H9 (cell line): ENCODE measurements around the gene EPS15. TPM values are rescaled to one million over a fixed set of nuclear protein-coding genes. Genes with fewer than 3 reads are reported as not detected.

Experiments
- DNase-seq: peaks from one replicate; pipeline ENCODE4 v3.0.0-alpha.2; 2017
- H2AFZ ChIP-seq: one replicate; pipeline ENCODE4 v1.6.1; 2013; ENCODE audit warnings: mild to moderate bottlenecking, low read length, control low read depth, moderate library complexity
- H2AK5ac ChIP-seq: 2 replicates; pipeline ENCODE4 v1.6.1; 2013; ENCODE audit warnings: low read length, control low read depth, mixed read lengths; ENCODE audit not compliant: insufficient read length
- H2BK120ac ChIP-seq: one replicate; pipeline ENCODE4 v1.6.1; 2013; ENCODE audit warnings: low read depth, mild to moderate bottlenecking, low read length, control low read depth, inconsistent platforms; ENCODE audit not compliant: poor library complexity, severe bottlenecking
- H2BK12ac ChIP-seq: 2 replicates; pipeline ENCODE4 v1.6.1; 2013; ENCODE audit warnings: low read length, control low read depth, mixed read lengths, low read depth; ENCODE audit not compliant: insufficient read length
- H2BK15ac ChIP-seq: 2 replicates; pipeline ENCODE4 v1.6.1; 2013; ENCODE audit warnings: low read depth, low read length, control low read depth
- H2BK20ac ChIP-seq: one replicate; pipeline ENCODE4 v1.6.1; 2013; ENCODE audit warnings: low read depth, mild to moderate bottlenecking, low read length, control low read depth, inconsistent platforms; ENCODE audit not compliant: poor library complexity, severe bottlenecking
- H2BK5ac ChIP-seq: 2 replicates; pipeline ENCODE4 v1.6.1; 2013; ENCODE audit warnings: low read length, control low read depth, mixed read lengths; ENCODE audit not compliant: insufficient read length
- H3K14ac ChIP-seq: 2 replicates; pipeline ENCODE4 v1.6.1; 2013; ENCODE audit warnings: low read length, control low read depth; ENCODE audit not compliant: insufficient read depth
- H3K18ac ChIP-seq: 2 replicates; pipeline ENCODE4 v1.6.1; 2013; ENCODE audit warnings: low read depth, mild to moderate bottlenecking, mixed read lengths, low read length, control low read depth; ENCODE audit not compliant: insufficient read length
- H3K23ac ChIP-seq: 2 replicates; pipeline ENCODE4 v1.6.1; 2013; ENCODE audit warnings: low read length, control low read depth, mixed read lengths, low read depth; ENCODE audit not compliant: insufficient read length
- H3K23me2 ChIP-seq: 2 replicates; pipeline ENCODE4 v1.6.1; 2013; ENCODE audit warnings: low read depth, mild to moderate bottlenecking, mixed read lengths, low read length, control low read depth; ENCODE audit not compliant: insufficient read length, poor library complexity, severe bottlenecking
- H3K27ac ChIP-seq: 2 replicates; pipeline ENCODE4 v1.5.1; 2013; ENCODE audit warnings: low read length, control low read depth, mixed read lengths, low read depth; ENCODE audit not compliant: insufficient read length
- H3K27me3 ChIP-seq: 2 replicates; pipeline ENCODE4 v1.6.1; 2013; ENCODE audit warnings: low read length, control low read depth, inconsistent platforms; ENCODE audit not compliant: insufficient read depth
- H3K4ac ChIP-seq: 2 replicates; pipeline ENCODE4 v1.6.1; 2013; ENCODE audit warnings: low read depth, mild to moderate bottlenecking, control low read depth, inconsistent platforms, low read length, moderate library complexity
- H3K4me1 ChIP-seq: 2 replicates; pipeline ENCODE4 v1.6.1; 2013; ENCODE audit warnings: low read length, control low read depth, inconsistent platforms; ENCODE audit not compliant: insufficient read depth
- H3K4me2 ChIP-seq: 2 replicates; pipeline ENCODE4 v1.6.1; 2013; ENCODE audit warnings: low read length, control low read depth, mixed read lengths; ENCODE audit not compliant: insufficient read length, insufficient read depth
- H3K56ac ChIP-seq: 2 replicates; pipeline ENCODE4 v1.6.1; 2013; ENCODE audit warnings: low read depth, mild to moderate bottlenecking, mixed read lengths, low read length, control low read depth; ENCODE audit not compliant: insufficient read length
- H3K79me1 ChIP-seq: 2 replicates; pipeline ENCODE4 v1.6.1; 2013; ENCODE audit warnings: low read depth, mild to moderate bottlenecking, moderate library complexity, low read length, control low read depth, inconsistent platforms; ENCODE audit not compliant: insufficient read depth, poor library complexity, severe bottlenecking
- H3K79me2 ChIP-seq: 2 replicates; pipeline ENCODE4 v1.6.1; 2013; ENCODE audit warnings: low read length, control low read depth, inconsistent platforms; ENCODE audit not compliant: insufficient read depth
- H3K9ac ChIP-seq: 2 replicates; pipeline ENCODE4 v1.6.1; 2013; ENCODE audit warnings: low read length, control low read depth, mixed read lengths; ENCODE audit not compliant: insufficient read length; ENCODE audit errors: extremely low read depth
- H3K9me3 ChIP-seq: one replicate; pipeline ENCODE4 v1.6.1; 2013; ENCODE audit warnings: low read depth, low read length, inconsistent platforms; ENCODE audit not compliant: control insufficient read depth
- H3T11ph ChIP-seq: one replicate; pipeline ENCODE4 v1.6.1; 2013; ENCODE audit warnings: mild to moderate bottlenecking, low read length, control low read depth, inconsistent platforms
- H4K20me1 ChIP-seq: one replicate; pipeline ENCODE4 v1.6.1; 2013; ENCODE audit not compliant: control insufficient read depth, insufficient read length, insufficient read depth
- H4K5ac ChIP-seq: 2 replicates; pipeline ENCODE4 v1.6.1; 2013; ENCODE audit warnings: low read depth, mild to moderate bottlenecking, mixed read lengths, low read length, control low read depth; ENCODE audit not compliant: insufficient read length
- H4K8ac ChIP-seq: replicated peaks from 2 replicates; pipeline ENCODE4 v1.6.1; 2013; ENCODE audit warnings: low read length, control low read depth, mixed read lengths, low read depth; ENCODE audit not compliant: insufficient read length
- H4K91ac ChIP-seq: 2 replicates; pipeline ENCODE4 v1.6.1; 2013; ENCODE audit warnings: low read depth, mild to moderate bottlenecking, moderate library complexity, mixed read lengths, low read length, control low read depth; ENCODE audit not compliant: insufficient read length
- H3K27ac Mint-ChIP-seq, 3 experiments: 2 replicates in 2 of 3; 3 replicates in 1 of 3; pipeline ENCODE4 v1.8.0; 2020 to 2021; ENCODE audit warnings: mixed read lengths in 3 of 3, mild to moderate bottlenecking in 1 of 3, moderate library complexity in 1 of 3
- H3K27me3 Mint-ChIP-seq: 2 replicates; pipeline ENCODE4 v1.8.0; 2021; ENCODE audit warnings: low read depth, mild to moderate bottlenecking, moderate library complexity, mixed read lengths
- H3K36me3 Mint-ChIP-seq, 3 experiments: 2 replicates in 2 of 3; 3 replicates in 1 of 3; pipeline ENCODE4 v1.8.0; 2020 to 2021; ENCODE audit warnings: low read depth in 3 of 3, mixed read lengths in 3 of 3; ENCODE audit not compliant: insufficient read depth in 1 of 3
- H3K4me1 Mint-ChIP-seq, 2 experiments: 2 replicates each; pipeline ENCODE4 v1.8.0; 2020; ENCODE audit warnings: mixed read lengths in 2 of 2
- H3K4me3 Mint-ChIP-seq, 2 experiments: 2 replicates in 1 of 2; 3 replicates in 1 of 2; pipeline ENCODE4 v1.8.0; 2020 to 2021; ENCODE audit warnings: mild to moderate bottlenecking in 2 of 2, mixed read lengths in 2 of 2, moderate library complexity in 1 of 2
- H3K9me3 Mint-ChIP-seq, 2 experiments: 2 replicates in 1 of 2; 3 replicates in 1 of 2; pipeline ENCODE4 v1.8.0; 2020; ENCODE audit warnings: mild to moderate bottlenecking in 2 of 2, mixed read lengths in 2 of 2, moderate library complexity in 1 of 2
- WGBS: extraction: QIAGEN DNeasy Blood & Tissue Kit; methylation state at CpG from one replicate; pipeline ENCODE4 v1.1.7; 2013; ENCODE audit warnings: missing lambda C conversion rate, low lambda C conversion rate, mixed read lengths; ENCODE audit not compliant: insufficient read length; ENCODE audit errors: extremely low coverage; 5-methylcytosine and 5-hydroxymethylcytosine counted together
- total RNA-seq: library from RNA; stranded (reverse); gene quantifications from 2 replicates; pipeline ENCODE4 v1.2.1, GENCODE V29; 2021
- TF ChIP-seq, protein P1 (sequence below): fragments of 200-600 bp; sonication (generic); conservative IDR thresholded peaks from 3 replicates; pipeline ENCODE4 v1.8.0; 2021; ENCODE audit warnings: antibody characterized with exemption, mild to moderate bottlenecking

Gene EPS15
- total RNA-seq, 1 experiment from 2014 or later: 44.1 TPM

GRCh38 chr1:51304360-51304759 lies 214.7 kb downstream of the EPS15 start:
- H3K79me2 ChIP-seq: no peaks in the 10 kb centered on the region
- H3K27me3 Mint-ChIP-seq: peaks cover 2% of the 10 kb centered on the region; the same call in 1 of the 2 replicates
- no peak overlapping the region for H3K4me3 Mint-ChIP-seq
- H3K79me1 ChIP-seq: no peaks in the 10 kb centered on the region
- no peak overlapping the region for H2AFZ ChIP-seq
- no CpG with 5 or more reads among the region's 1 CpG for WGBS
- H3K9me3 Mint-ChIP-seq: no peaks in the 10 kb centered on the region; a peak in 2 of 5 replicates
- no peak overlapping the region for H2BK12ac ChIP-seq
- H3K23ac ChIP-seq: no peak overlapping the region
- H3K14ac ChIP-seq: no peak overlapping the region
- no peak overlapping the region for H2BK5ac ChIP-seq
- peaks cover 3 to 9% of the 10 kb centered on the region in 2 experiments; a peak in 1 of 4 replicates for H3K4me1 Mint-ChIP-seq
- H2AK5ac ChIP-seq: no peak overlapping the region
- H2BK15ac ChIP-seq: no peak overlapping the region
- no peak overlapping the region for H3K56ac ChIP-seq
- DNase-seq: no peak
- TF ChIP-seq, protein P1, sequence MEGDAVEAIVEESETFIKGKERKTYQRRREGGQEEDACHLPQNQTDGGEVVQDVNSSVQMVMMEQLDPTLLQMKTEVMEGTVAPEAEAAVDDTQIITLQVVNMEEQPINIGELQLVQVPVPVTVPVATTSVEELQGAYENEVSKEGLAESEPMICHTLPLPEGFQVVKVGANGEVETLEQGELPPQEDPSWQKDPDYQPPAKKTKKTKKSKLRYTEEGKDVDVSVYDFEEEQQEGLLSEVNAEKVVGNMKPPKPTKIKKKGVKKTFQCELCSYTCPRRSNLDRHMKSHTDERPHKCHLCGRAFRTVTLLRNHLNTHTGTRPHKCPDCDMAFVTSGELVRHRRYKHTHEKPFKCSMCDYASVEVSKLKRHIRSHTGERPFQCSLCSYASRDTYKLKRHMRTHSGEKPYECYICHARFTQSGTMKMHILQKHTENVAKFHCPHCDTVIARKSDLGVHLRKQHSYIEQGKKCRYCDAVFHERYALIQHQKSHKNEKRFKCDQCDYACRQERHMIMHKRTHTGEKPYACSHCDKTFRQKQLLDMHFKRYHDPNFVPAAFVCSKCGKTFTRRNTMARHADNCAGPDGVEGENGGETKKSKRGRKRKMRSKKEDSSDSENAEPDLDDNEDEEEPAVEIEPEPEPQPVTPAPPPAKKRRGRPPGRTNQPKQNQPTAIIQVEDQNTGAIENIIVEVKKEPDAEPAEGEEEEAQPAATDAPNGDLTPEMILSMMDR: no peak
- no peaks in the 10 kb centered on the region for H3K27me3 ChIP-seq
- H3K4me2 ChIP-seq: no peak overlapping the region
- no peak overlapping the region for H2BK20ac ChIP-seq
- no peaks in the 10 kb centered on the region for H3K36me3 Mint-ChIP-seq
- no peak overlapping the region for H3K18ac ChIP-seq
- H4K5ac ChIP-seq: no peak overlapping the region
- no peaks in the 10 kb centered on the region for H3K23me2 ChIP-seq
- H3K4ac ChIP-seq: no peak overlapping the region
- H3T11ph ChIP-seq: no peak overlapping the region
- H4K8ac ChIP-seq: no peak overlapping the region
- H4K91ac ChIP-seq: no peak overlapping the region
- no peak overlapping the region for H3K27ac Mint-ChIP-seq
- H3K9ac ChIP-seq: no peak overlapping the region
- H2BK120ac ChIP-seq: no peak overlapping the region
- H3K9me3 ChIP-seq: no peaks in the 10 kb centered on the region
- no peaks in the 10 kb centered on the region for H3K4me1 ChIP-seq
- no peaks in the 10 kb centered on the region for H4K20me1 ChIP-seq
- H3K27ac ChIP-seq: no peak overlapping the region

Other genes starting within 250 kb of the EPS15 start
- 7.7 and 9.1 TPM in 2 replicates for gene TTC39A, start 188.7 kb downstream of the EPS15 start, total RNA-seq
- 69.0 and 76.7 TPM in 2 replicates for gene OSBPL9, start 97.8 kb upstream of the EPS15 start, total RNA-seq